GM19324 (cell line): ENCODE results near the gene FAM200C.
A peak's percentile ranks its signal among the peaks of the same experiment; 100 is the strongest.

ENCODE experiments used
- ATAC-seq: cut with Tn5 transposase; IDR thresholded peaks from one replicate; pipeline ENCODE4 v1.9.1; 2021; ENCODE audit warnings: mild to moderate bottlenecking, moderate library complexity; ENCODE audit not compliant: unreplicated experiment, low FRiP score

FAM200C gene

DNA sequence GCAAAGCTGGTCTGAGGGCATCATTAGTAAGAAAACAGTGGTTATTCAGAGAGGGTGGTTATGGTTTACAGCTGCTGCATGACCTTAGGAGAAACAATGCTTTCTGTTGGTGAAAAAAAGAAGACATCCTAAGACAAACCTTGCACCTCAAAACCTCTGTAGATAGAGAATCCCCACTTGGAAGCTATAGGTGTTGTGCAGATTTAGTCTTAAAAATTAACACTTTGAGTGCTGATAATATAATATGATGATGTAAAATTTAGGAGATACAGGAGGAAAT is 20.4 kb upstream of the FAM200C start:
- no peak for ATAC-seq

DNA sequence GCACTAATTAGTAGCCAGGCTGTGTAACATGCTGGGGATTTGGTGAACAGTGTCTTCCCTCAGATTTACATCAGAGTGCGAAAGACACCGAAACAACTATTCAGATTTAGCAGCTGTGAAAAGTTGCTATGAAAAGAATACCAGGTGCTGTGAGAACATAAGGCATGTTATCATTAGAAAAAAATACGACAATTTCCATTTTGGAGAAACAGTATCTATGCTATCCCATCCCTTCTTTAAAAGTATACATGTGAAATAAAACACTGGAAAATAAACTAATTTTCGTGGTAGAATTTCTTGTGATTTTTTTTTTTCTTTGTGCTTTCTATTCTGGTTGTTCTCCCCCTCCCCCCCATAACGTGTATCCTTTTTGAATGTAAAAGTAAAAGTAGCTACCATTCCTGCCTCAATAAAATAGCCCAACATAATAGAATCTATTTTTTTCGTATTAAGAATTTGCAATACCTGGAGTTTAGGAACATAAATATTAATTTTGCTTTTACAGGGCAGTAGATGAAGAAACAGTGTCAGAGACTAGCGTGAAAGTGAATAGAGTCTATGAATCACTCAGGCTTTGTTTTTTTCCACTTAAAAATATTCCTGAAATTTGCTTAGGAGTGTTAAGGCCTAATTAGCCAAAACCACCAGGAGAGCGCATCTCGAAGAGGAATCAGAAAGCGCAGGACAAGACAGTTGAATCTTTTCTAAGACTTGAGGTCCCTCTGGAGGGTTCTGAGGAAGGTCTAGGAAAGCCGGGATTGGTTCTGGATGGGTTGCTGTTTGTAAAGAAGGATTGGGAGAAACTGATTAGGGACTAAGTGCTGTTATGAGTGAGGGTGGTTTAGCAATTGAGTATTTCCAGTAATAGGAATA is 19.8 kb upstream of the FAM200C start:
- ATAC-seq, result no peak

DNA sequence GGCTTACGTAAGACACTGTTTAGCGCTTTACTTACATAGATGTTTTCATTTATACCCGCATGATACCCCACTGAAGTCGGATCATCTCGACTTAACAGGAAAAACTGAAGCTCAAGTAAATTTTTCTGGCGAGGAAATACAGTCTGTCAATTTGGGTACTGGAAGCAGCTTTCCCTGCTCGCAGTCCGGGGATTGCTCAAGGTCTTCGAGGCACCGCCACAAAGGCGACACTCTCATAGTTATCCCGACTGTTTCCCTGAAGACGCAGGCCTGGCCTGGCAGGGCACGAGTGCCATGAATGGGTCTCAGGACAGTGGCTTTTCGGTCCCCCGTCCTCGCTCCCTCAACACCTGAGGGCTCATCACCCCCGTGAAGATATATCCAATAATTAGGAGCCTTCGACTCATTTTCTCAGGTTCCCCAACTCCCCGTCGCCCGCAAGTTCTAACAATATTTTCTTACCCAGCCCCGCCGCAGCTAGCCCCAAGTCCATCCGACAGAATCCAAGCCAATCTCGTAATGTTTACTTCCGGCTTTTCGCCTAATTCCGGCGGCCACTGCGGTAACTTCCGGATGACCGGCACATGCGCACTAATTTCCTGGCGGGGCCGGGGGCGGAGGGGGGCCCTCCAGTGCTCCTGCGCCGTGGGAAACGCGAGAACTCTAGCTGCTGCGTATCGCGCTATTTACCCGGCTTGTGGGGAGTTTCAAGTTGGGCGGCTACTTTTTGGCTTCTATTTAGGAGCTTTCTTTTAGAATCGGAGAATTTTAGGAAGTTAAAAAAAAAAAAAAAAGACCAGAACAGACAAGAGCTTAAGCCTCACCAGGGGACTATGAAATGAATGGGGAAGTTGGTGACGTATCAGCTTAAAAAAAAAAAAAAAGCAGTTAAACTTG is 19.0 kb upstream of the FAM200C start, which contains the start of gene SLU7:
Gene SLU7 (minus strand): TSS at position 521 of the 897 bp plus-strand sequence. CDS start 3,787 bp downstream, outside the sequence.
- ATAC-seq, result peak; percentile 74

DNA sequence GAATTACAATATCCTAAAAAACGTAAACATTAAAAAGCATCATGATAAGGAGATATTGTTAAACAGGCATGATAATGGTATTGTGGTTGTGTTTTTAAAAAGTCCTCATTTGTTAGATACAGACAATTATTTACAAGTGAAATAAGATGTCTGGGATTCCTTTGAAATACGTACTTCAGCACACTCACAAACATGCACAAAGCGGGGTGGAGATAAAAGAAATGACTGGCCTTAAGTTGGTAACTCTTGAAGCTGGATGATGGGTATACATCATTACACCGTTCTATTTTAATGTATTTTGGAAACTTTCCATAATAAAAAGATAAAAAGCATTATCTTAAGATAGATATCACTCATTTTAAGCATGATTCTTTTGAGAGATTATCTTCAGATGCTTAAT is 1.0 kb downstream of the FAM200C start:
- no peak for ATAC-seq

DNA sequence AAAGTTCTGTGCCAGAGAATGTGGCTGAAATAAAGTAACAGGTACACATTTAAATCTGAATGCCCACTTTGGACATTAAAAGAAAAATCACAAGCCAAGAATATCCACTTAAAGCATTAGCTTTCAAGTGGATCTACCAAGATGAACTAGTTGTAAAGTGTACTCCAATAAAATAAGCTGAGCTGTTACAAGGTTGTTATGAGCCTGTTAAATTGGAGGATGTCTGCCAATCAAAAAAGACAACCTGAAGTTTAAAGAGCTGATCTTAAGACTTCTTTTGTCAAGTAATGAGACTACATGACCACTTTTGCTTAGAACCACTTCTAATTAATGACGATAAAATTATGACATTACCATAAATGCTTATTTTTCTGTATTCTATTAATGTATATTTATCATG is 2.4 kb downstream of the FAM200C start:
- ATAC-seq, result no peak

DNA sequence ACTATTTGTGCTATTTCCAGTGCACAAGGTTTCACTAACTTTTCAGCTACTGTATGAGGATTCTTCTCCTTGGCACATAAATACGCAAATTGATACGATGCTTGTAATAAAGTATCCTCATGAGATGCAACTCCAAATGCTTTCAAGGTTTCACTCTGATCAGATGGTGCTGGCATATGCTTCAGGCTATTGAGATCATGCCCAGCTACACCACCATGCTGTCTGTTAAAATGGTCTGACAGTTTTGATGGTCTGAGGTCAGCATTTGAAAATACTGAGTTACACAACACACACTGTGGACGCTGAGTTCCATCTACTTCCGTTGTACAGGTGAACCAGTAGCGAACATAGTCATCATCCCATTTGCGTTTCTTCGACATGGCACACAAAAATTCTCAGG is 4.7 kb downstream of the FAM200C start:
- no peak for ATAC-seq

DNA sequence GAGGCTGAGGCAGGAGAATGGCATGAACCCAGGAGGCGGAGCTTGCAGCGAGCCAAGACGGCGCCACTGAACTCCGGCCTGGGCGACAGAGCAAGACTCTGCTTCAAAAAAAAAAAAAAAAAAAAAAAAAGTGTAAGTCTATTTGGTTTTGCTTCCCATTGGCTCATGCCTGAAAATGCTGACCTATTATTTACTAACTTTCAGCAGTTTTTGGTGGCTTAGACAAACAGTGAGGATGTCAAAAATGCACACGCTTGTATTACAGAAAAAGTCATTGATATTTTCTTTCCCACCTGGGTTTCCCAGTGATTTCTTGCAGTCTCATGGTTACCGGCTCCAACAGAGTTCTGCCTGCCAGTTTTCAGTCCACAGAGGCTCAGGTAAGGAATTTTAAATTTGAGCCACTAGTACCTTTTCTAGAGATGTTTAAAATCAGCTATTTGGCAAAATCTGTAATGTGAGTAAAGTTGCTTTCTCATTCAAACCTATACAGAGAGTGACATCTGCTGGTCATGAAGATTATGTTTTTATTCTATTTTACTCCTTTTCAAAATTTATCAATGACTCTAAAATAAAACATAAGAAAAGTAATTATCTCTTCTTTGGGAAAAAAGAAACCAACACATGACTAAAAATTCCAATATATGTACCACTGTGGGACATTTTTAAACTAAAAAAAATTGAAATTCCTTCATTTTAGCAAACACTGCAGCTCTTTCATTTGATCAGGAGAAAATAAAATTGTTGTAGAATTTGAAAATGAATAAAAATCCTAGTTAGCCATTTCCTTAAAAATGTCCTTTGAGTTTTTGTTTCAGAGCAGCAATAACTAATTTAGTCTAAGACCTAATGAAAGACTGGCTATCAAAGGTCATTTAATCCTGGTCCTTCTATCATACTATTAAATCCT is 8.8 kb downstream of the FAM200C start:
- ATAC-seq, result no peak

DNA sequence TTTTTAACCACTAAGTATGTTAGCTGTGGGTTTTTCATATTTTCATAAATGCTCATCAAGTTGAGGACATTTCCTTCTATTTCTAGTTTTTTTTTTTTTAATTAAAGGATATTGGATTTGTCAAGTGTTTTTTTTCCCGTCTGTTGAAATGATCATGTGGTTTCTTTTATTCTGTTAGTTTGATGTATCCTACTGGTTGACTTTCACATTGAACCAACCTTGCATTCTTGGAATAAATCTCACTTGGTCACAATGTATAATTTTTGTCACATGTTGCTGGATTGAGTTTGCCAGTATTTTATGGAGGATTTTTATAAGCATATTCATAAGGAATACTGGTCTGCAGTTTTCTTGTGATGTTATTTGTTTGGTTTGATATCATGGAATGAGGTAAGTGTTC is 12.4 kb downstream of the FAM200C start:
- ATAC-seq, result no peak

DNA sequence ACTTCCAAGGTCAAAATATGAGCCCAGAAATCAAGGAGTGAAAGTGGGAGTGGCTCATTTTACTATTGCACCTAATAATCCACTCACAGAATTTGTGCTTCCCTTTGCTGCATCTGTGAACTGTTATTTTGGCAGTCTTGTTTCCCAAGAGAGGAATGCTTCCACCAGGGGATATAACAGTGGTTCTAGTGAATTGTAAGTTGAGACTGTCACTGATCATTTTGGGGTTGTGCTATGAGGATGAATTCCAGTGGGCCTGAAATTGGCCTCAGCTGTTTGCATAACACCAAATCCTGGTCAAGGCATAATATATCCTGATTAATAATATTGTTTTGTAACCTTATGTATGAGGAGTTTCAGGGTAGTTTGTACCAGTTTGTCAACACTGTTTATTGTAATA is 14.4 kb downstream of the FAM200C start:
- ATAC-seq, result no peak

DNA sequence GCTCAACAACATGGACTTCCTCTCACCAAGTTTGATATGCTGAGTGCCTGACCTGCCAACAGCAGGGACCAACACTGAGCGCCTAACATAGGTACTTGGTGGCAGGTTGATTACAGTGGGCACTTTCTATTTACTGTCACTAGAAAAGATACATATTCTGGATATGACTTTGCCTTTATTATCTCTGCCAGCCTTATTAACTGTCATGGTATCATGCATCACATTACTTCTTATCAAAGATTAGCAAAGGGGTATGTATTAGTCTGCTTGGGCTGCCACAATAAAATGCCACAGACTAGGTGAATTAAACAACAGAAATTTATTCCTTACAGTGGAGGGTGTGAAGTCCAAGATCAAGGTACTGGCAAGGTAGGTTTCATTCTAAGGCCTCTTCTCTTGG is 15.2 kb downstream of the FAM200C start:
- no peak for ATAC-seq

DNA sequence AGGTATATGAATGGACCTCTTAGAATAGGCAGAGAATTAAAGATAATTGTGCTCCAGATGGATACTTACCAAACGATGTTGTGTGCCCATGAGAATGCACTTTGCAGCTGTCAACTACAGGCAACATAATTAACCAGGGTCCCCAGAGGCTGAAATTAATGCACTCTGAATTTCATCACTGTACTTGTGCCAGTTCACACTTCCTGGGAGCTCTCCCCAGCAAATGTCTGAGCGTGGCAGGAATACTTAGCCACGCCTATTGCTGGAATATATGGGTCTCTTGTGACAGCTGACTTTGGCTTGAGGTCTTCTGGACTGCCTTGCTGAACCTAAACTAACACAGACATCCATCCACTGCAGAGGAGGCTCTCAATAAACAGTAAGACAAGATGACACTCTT is 17.5 kb downstream of the FAM200C start:
- no peak for ATAC-seq

DNA sequence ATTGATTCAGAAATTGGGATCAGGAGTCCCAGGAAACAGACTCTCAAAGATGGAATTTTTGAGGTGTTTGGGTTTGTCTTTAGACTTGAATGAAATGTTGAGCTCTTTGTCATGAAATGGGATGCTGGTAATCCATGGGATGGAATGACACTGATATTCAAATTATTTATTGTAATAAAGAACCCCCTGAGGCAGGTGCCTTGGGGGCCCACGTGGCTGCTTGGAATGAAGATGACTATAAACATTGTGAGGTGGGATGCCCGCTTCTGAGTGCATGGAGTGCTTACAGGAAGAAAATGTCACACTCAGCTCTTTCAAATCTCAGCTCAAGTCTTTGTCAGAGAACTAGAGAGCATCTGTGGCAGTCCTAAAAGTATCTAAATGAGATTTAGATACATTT is 19.8 kb downstream of the FAM200C start:
- no peak for ATAC-seq

DNA sequence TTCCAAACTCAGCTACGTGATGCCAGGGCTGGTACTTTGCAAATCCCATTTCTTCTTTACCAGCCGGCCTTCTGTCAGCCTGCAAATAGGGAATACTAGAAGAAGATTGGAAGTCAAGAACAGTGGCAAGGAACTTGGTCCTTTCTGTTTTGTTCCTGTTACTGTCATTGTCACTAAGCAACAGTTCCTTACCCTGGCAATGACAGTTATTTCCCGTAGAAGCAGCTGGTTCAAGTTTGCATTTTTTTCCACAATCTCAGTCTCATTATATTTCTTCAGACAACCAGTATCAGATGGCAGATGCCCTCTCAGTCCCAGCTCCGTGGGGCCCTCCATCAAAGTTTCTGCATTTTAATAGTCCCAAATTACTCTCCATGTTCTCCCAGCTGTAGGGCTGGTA is 20.3 kb downstream of the FAM200C start:
- ATAC-seq, result no peak

DNA sequence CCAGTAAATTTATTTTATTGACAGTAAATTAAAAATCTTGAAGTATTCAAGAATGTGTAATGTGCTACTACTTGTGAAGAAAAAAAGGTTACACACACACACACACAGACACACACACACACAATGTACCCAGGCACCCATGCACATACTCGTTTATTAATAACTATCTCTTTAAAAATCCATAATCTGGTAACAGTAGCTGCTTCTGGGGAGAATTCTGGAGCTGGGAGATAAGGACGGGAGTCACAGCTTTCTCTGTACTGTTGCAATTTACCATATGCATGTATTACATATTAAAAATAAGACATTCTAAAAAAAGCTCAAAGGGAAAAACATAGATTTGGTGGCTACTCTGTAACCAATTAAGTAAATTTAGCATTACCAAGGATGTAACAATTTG is 21.5 kb downstream of the FAM200C start:
- ATAC-seq, result no peak

DNA sequence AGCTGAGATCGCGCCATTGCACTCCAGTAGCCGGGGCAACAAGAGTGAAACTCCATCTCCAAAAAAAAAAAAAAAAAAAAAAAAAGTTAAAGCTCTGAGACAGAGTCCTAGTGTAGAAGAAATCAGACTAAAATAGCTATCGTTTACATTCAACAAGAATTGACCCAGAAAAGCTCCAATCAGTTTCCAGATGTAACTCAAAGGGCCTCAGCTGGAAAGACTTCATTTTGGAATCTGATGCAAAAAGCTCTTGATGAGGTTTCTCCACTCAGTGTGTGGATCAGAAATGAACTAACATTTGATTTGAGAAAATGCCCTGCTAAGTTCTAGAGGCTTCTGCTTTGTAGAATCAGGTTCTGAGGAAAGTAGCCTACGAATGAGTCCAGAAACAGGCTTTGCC is 22.2 kb downstream of the FAM200C start:
- no peak for ATAC-seq

DNA sequence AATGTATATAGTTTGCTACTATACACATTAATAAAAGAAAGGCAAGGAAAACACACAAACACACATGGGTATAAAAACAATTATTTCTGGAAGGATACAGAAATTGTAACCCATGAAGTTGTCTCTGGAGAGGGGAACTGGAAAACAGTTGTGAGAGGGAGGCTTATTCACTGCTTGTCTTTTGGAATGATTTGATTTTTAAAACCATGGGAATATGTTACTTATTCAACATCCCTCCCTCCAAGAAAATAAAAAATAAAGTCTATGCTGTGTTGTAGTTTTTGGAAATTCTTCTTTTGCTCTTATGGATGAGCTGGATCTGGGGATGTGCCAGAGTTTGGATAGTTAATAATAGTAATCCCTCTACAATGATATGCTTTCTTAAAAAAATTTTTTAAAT is 23.4 kb downstream of the FAM200C start:
- ATAC-seq, result no peak

DNA sequence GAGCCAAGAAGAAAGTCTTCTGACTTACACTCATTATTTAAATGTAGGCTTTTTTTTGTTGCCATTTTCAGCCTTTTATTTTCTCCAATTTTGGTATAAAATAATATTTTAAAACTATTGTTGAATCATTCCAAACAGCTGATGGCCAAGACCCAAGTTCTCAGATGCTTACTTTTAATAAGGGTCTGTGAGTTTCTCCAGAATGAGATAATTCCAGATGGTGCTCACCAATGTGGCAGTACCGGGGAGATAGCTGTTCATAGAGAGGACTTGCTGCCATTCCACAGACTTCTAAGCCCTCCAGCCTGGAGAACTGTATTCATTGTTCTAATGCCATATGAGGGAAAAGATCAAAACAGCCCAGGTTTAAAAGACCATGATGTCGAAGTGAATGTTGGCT is 24.2 kb downstream of the FAM200C start:
- ATAC-seq, result no peak

DNA sequence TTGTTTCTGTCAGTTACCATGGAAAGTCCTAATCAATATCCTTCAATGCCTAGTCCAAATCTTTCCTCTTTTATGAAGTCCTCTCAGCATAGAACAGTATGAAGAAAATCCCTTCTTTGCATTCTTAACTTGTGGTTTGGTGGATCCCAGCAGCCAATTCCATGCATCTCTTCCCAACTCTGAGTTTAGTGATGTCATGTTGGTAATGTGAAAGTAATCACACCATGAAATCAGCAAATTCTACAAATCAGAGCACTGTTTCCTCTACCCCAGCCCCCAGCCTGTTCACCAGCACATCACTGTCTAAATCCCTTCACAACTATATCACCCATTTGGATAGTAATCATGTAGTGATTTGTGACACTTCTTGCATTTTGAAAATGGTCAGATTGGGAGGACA is 24.7 kb downstream of the FAM200C start:
- no peak for ATAC-seq

DNA sequence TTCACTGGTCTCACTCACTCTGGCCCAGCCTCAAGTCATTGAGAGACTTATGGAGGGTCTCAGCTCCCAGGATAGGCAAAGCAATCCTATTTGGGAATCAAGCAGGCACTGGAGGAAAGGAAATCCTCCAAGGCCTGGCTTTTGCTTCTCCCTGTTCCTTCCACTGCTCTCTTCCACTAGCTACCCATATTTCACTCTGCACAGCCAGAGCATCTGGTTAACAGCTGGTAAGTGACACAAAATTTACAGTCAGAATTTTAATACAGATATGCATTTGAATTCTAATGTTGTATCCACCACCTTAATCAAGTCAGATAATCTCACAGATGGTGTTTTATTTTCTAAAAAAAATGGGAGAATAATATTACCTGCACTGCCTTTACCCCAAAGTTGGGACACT is 28.6 kb downstream of the FAM200C start:
- no peak for ATAC-seq

DNA sequence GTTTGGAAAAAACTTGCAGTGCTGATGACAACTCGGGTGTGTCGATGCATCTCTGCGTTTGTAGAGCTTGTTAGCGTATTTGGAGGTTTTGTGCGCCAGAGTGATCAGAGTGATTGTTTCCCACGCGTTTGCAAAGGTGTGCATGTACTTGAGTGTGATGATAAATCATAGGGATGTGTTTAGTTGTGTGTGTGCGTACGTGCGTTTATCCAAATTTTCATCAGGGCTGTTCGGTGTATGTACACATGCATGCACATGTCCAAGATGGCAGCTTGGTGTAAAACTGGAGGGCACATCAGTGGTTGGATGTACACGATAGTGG is 29.2 kb downstream of the FAM200C start:
- ATAC-seq, result no peak
